TTC549 (cell line): ENCODE measurements around the gene HOPX.
"Not testable (repeated sequence)": the region's sequence is repeated elsewhere in the genome, so short reads cannot be mapped to it uniquely, and the experiment has no call there.

Experiments
- FAIRE-seq: peaks from 2 replicates; lab custom pipeline; 2012; peaks lifted over from hg19 to GRCh38; lab: Jason Lieb, UNC

HOPX gene, protein sequence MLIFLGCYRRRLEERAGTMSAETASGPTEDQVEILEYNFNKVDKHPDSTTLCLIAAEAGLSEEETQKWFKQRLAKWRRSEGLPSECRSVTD

DNA sequence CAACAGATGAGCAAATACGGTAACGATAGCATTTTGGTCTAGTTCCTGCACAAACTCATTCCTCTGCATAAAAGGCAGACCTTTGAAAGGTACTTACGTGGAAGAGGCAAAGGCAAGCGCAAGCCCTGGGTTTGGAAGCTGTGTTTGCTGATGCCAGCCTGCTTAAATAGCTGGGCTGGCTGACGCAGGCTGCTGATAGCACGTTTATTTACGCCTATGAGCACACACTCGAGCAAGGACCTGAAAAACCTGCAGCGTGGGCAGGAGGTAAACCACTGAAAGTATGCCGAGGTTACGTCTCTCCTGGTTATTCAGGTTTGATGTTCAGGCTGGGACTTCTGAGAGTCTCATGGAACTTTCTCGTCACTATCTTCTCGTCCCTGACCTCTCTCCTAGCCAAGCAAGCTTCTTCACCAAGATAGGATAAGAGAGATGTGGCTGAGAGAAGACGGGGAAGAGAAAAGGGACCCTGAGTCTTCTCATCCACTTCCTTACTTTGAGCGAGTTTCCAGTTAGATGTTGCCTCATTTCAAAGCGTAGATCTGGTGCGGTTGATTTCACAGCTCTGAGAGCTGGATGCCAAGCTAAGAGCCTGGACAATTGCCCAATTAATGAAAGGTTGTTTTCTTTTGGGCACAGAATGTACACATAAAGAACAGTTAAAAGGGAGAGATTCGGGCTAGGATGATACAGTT is at the start of gene HOPX:
Gene HOPX (minus strand): TSS at position 139 of the 695 bp plus-strand sequence. CDS start 23,480 bp downstream, outside the sequence.
- FAIRE-seq = no peak

DNA sequence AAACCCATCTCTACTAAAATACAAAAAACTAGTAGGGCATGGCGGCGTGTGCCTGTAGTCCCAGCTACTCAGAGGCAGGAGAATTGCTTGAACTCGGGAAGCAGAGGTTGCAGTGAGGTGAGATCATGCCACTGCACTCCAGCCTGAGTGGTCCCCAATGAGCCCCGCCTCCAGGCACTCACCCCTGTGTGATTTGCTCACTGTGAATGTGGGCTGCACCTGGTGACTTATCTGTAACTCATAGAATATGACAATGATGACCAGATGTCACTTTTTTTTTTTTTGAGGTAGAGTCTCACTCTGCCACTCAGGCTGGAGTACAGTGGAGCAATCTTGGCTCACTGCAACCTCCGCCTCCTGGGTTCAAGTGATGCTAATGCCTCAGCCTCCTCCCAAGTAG is 49.0 kb upstream of the HOPX start:
- no peak for FAIRE-seq

DNA sequence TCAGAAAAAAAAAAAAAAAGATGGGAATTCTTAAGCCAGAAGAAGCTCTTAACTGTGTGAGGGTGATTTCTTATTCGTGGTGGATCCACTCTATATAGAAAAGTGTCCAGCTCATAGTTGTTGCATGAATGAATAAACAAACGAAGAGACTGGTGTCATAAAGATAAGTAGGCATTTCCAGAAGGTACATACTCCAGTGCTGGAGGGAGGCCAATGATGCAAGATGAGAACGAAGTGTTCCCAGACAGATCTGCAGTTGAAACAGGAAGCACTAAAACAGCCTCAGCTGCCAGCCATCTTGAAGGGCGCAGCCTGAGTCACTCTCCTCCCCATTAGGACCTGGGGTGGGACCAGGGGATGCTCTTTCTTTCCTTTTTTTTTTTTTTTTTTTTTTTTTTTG is 47.4 kb upstream of the HOPX start:
- FAIRE-seq = no peak

DNA sequence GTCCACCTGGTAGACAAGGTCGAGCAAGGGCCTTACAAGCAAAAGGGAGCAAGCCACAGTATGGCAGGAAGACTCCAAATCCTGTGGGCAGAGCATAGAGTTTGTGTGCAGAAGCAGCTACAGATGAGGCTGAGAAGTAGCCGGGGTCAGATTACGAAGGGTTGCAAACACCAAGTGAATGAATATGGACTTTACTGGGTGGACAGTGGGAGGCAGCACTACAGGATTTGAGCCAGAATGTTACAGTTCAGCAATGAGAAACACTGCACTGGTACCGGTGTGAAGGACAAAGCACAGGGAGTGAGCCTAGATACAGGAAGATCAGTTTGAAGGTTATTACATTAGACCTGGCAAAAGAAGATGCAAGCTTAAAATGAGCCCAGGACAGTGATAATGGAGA is 46.1 kb upstream of the HOPX start:
- FAIRE-seq = no peak

DNA sequence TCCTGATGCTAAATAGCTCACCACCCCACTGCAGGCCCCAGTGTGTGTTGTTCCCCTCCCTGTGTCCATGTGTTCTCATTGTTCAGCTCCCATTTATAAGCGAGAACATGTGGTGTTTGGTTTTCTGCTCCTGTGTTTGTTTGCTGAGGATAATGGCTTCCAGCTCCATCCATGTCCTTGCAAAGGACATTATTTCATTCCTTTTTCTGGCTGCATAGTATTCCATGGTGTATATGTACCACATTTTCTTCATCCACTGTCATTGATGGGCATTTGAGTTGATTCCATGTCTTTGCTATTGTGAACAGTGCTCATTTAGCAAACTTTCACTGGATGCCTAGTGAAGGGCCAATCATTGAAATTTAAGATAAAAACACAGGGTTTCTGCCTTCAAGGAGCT is 45.5 kb upstream of the HOPX start:
- not testable (repeated sequence) for FAIRE-seq

DNA sequence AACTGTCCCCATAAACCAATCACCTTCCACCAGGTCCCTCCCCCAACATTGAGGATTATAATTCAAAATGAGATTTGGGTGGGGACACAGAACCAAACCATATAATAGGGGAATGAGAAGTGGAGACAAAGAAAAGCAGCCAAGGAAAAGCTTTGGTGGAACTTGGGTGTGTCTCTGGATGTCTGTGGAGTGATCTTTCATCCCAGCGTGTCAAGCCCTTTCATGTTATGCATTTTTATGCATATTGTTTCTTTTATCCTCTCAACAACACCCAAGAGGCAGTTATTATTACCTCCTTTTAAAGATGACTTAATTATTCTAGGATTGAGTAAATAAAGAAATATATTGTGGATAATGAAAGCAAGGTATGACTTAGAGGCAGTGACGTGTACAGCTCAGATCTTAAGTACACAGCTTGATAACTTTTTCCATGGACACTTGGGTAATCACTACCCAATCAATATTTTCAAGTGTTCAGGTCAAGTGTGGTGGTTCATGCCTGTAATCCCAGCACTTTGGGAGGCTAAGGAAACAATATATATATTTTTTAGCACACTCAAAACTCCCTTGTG is 42.6 kb upstream of the HOPX start:
- FAIRE-seq = no peak

DNA sequence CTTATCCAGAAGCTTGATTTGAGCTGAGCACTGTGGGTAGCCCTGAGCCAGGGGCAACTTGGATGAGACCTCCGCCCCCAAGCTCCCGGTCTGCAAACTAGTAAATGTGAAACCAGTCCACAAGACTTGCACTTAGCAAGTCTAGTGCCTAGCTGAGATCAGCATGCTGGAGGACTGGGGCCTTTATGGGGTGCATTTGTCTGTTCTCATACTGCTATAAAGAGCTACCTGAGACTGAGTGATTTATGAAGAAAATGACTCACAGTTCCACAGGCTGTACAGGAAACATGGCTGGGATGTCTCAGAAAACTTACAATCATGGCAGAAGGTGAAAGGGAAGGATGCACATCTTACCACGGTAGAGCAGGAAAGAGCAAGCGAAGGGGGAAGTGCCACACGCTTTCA is 42.1 kb upstream of the HOPX start:
- FAIRE-seq = no peak

DNA sequence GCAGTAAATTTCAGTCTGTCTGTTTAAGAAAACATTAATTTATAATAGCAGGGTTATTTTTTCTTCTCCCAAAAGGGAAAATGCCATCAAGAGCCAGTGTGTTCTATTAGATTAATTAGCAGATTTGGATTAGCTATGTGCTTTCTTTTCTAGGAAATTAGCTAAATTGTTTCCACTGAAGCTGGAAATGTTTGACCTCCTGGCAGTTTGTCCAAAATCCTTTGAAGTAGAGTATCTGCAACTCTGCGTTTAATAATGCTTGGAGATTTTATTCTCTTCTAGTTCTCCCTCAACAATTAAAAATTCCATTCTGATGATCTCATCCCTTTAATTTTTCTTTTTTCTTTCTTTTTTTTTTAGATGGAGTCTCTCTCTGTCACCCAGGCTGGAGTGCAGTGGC is 27.1 kb upstream of the HOPX start:
- no peak for FAIRE-seq

DNA sequence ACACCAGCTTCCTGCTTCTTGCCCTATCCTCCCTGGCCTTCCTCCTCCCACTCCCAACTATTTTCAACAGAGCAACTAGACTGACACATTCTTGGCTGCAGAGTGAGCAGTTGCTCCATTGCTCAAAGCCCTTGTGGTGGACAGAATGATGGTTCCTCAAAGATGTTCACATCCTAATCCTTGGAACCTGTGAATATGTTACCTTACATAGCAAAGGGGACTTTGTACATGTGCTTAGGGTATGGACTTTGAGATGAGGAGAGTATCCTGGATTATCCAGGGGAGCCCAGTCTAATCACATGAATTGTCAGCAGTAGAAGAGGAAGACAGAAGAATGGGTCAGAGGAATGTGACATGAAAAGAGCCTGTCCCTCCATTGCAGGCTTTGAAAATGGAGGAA is 24.9 kb upstream of the HOPX start:
- FAIRE-seq = no peak

DNA sequence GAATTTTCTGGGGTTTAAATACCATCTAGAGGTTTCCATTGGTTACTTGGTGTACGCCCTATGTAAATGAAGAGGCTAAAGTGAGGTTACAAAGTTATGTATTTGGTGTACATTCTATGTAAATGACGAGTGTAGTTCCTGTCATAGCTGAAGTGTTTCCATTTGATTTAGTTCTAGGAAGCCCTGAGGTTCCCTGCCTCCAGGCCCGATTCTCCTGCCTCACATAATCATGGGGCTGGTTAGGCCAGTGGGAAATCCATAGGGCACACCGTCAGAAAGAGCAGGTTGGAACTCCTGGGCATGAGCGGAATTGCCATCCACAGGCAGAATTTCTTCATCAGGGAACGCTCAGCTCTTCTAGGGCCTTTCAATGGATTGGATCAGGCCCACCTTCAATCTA is 24.2 kb upstream of the HOPX start:
- no peak for FAIRE-seq

DNA sequence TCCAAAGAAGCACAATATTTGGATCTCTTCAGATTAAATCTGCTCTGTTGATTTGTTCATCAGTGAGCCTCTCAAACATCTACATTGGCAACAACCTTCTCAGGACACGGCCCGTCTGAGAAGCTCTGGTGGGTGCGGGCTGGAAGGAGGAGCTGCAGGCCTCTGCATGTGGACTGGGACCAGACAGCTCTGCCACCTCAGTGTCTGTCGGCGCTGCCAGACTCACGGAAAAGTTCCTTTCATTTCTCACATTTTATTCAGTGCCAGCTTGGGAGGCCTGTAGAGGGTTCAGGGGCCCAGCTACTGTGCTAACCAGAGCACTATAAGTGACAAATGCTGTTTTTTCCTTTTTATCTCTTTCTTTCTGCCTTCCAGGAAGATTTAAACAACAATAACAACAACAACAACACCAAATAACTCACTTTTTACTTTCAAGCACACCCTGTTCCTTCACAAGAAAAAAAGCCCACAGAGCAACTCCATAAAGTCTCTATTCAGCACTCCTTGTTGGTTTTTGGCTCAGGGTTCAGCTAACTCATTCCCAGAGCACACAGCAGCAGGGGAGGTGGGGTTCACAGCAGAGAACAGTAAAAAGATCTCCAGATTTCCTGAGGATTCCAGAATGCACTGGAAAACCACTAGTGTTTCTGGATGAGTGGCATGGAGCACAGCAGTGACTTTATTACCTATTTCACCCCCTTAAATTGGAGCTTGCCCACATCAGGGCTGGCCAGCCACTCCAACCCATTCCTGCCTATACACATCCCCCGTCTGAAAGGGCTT is 23.2 kb upstream of the HOPX start:
- FAIRE-seq = no peak

DNA sequence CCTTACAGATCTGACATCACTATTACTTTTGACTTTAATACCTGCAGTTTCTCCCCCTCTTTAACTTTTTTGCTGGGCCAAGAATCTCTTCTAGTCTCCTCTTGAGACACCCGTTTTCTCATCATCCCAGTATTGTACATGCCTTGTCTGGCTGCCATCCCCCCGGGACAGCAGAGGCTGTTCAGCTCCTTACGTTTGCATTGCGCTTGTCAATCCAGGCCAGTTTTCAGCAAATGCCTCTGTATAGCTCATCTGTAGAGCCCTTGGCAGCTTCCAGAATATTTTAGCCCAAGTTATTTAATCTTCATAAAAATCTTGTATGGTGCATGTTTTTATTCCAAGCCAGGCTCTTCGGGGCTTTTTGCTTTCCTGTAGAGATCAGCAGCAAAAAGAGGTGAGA is 22.3 kb upstream of the HOPX start:
- no peak for FAIRE-seq

DNA sequence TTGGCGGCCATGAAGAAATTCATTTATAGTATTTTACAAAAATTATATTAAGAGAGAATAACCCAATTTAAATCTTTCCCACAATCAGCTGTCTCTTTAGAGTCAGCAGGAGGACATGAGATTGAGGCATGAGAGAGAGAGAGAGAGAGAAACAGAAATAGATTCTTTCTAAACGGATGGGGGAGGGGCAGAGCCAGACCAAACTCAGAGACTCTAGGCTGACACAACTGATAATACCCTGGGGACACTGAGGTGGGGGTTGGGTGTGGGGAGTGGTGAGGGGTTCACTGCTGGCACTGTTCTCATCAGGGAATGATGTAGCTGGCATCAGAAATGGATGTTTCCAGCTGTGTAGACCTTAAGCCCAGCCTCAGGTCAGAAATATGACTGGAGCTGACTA is 20.5 kb upstream of the HOPX start:
- no peak for FAIRE-seq

DNA sequence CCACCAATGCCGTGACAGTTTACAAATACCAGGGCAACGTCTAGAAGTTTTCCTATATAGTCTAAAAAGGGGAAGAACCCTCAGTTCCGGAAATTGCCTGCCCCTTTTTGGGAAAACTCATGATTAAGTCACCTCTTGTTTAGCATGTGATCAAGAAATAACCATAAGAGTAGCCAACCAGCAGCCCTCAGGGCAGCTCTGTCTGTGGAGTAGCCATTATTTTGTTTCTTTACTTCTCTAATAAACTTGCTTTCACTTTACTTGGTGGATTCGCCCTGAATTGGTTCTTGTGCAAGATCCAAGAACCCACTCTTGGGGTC is 20.0 kb upstream of the HOPX start:
- no peak for FAIRE-seq

DNA sequence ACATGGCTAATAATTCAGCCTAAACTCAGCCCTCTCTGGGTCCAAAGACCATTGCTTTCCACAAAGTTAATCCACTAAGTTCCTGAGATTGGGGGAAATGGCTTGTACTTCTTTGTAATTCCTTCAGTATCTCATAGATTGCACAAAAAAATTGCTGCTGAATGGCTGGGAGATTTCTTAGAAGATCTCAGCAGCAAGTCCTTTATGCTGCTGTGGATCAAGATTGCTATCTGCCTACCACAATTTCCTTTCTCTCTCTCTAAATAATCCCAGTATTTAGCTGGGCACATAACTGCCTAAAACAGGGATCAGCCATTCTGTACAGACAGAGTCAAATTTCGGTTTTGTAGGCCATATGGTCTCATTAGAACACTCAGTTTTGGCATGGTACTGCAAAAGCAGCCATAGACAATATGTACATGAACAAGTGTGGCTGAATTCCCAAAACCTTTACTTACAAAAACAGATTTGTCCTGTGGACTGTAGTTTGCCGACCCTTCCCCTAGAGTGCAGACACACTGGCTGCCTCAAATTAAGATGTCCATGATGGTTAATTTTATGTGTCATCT is 18.5 kb upstream of the HOPX start:
- no peak for FAIRE-seq

DNA sequence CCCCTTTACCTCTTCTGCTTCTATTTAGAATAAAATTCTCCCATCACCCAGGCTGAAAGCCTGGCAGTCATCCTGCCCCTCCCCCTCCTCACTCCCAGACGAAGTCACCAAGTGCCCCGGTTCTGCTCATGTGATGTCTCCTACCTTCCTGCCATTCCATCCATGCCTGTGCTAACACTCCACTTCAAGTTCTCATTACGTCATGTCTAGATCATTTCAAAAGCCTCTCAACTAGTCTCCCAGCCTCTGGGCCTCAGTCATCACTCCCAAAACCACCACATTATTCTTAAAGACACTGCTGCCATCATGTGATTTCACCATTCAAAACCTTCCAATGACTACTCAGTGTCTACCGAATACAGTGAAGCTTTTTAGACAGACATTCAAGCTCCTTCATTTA is 17.2 kb upstream of the HOPX start:
- FAIRE-seq = no peak

DNA sequence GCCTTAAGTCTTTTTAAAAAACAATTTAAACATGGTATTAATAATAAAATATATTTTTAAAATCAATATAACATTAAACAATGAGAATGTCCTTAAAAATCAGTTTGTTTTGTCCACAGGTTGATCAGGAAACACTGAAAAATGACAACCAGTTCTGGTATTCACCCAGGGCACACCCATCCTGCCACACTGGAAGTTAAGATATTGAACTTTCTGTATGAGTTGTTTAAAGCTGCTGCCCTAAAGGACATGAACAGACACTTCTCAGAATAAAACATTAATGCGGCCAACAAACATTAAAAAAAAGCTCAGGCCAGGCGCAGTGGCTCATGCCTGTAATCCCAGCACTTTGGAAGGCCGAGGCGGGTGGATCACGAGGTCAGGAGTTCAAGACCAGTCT is 15.0 kb upstream of the HOPX start:
- no peak for FAIRE-seq

DNA sequence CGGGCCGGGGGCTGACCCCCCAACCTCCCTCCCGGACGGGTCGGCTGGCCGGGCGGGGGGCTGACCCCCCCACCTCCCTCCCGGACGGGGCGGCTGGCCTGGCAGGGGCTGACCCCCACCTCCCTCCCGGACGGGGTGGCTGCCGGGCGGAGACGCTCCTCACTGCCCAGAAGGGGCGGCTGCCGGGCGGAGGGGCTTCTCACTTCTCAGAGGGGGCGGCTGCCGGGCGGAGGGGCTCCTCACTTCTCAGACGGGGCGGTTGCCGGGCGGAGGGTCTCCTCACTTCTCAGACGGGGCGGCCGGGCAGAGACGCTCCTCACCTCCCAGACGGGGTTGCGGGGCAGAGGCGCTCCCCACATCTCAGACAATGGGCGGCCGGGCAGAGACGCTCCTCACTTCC is 12.4 kb upstream of the HOPX start:
- FAIRE-seq = not testable (repeated sequence)

DNA sequence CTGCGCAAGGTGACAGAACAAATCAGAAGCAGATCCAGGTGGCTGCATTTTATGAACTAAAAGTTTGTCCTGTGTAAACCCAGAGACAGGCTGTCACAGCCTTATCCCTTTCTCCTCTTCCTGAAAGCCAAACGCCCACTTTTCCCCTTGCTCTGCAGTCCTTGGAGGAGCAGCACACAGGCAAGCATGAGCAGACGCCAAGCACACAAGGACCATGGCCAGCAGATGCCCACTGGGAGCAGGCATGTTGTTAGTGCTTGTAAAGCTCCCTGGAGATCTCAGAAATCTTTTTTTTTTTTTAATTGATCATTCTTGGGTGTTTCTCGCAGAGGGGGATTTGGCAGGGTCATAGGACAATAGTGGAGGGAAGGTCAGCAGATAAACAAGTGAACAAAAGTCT is 11.5 kb upstream of the HOPX start:
- no peak for FAIRE-seq

DNA sequence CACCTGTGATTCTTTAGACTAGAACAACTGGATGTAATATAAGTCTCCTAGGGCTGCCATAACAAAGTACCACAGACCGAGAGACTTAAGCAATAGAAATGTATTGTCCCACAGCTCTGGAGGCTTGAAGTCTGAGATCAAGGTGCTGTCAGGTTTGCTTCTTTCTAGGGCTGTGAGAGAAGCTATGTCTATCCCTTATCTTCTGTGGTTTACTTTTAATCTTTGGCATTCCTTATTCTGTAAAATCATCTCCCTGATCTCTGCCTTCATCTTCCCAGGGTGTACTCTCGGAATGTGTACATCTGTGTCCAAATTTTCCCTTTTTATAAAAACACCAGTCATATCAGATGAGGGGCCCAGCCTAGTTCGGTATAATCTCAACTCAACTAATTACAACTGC is 10.3 kb upstream of the HOPX start:
- FAIRE-seq = no peak

DNA sequence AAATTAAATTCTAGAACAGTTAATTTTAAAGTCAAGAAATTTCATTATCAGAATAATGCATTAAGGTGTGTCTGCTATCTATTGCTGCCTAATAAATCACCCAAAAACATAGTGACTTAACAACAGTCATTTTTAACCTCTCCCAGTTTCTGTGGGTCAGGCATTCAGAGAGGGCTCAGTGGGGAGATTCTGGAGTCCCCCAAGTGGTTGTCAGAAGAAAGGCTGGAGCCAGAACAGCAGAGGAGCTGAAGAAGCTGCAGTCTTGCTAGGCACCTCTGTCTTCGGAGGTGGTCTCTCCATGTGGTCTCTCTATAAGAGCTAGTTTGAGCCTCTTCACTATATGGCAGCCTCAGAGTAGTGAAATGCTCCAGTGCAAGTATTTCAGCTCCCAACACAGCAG is 9.3 kb upstream of the HOPX start:
- no peak for FAIRE-seq

DNA sequence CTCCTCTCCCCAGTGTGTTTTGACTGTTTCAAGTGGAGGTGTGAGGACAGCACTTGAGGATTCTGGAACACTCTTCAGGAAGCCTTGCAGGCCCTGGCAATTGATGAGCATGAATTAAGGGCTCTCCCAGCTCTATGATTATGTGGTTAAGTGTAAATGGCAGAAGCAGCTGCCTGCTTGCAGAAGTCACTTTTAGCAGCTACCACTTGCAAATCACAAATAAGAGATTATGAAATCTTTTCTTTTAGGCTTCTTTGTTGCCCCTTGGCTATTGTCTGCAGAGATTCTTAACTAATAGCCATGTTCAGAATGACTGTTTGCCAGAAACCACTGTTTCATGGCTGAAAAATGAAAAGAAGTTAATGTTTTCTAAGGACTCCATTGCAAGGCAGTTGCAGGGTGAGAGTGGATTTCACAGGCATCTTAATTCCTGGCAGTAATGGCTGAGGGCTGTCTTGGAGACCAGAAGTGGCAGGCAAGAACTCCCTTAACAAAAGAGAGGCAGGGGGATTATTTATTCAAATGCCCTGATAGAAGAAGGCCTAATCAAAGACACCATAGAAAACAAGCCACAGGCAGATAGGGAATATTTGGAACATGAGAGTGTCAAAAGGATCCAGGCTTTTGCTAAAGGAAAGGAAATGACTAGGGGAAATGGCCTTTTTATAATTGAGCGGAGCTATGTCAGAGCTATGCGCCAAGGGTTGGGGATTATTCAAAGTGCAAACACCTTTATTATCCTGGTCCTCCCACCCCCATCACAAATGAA is 8.3 kb upstream of the HOPX start:
- no peak for FAIRE-seq
